D721Med (cell line): ENCODE results near the gene CBLC.

Experiments used
- DNase-seq: peaks from one replicate; pipeline ENCODE4 v3.0.0; 2011; ENCODE audit warnings: low spot score; ENCODE audit not compliant: insufficient read length
- FAIRE-seq: peaks from 2 replicates; lab custom pipeline; 2011; peaks lifted over from hg19 to GRCh38; lab: Jason Lieb, UNC
- CTCF ChIP-seq: IDR thresholded peaks from 2 replicates; pipeline ENCODE4 v1.5.1; 2012; ENCODE audit warnings: mild to moderate bottlenecking, control low read depth; ENCODE audit not compliant: insufficient read depth; ENCODE audit errors: missing control alignments

Gene CBLC

GRCh38 chr19:44810234-44811121 is 32.8 kb downstream of the CBLC start:
- no peak for DNase-seq
- no peak for FAIRE-seq

GRCh38 chr19:44811122-44811419 is 33.4 kb downstream of the CBLC start:
- no peak for TF ChIP-seq CTCF
- FAIRE-seq (no peak), DNase-seq (no peak)

More at GRCh38 chr19:44810234-44811121, 32.8 kb downstream of the CBLC start:
- TF ChIP-seq CTCF, result no peak

GRCh38 chr19:44812142-44812718 is 34.5 kb downstream of the CBLC start:
- no peak for DNase-seq
- FAIRE-seq, result no peak

GRCh38 chr19:44813070-44813840 is 35.6 kb downstream of the CBLC start:
- no peak for FAIRE-seq
- no peak for TF ChIP-seq CTCF
- DNase-seq, result no peak

More at GRCh38 chr19:44812142-44812718, 34.5 kb downstream of the CBLC start:
- TF ChIP-seq CTCF, result no peak

GRCh38 chr19:44813841-44814470 is 36.3 kb downstream of the CBLC start:
- no peak for TF ChIP-seq CTCF
- no peak for DNase-seq
- no peak for FAIRE-seq

- DNase-seq (no peak), FAIRE-seq (no peak)
These were observed 36.8 kb downstream of the CBLC start for GRCh38 chr19:44814517-44814916.

More at GRCh38 chr19:44814517-44814916, 36.8 kb downstream of the CBLC start:
- no peak for TF ChIP-seq CTCF
